ENCODE measurements around the gene RANBP9.

The RANBP9 gene

DNA sequence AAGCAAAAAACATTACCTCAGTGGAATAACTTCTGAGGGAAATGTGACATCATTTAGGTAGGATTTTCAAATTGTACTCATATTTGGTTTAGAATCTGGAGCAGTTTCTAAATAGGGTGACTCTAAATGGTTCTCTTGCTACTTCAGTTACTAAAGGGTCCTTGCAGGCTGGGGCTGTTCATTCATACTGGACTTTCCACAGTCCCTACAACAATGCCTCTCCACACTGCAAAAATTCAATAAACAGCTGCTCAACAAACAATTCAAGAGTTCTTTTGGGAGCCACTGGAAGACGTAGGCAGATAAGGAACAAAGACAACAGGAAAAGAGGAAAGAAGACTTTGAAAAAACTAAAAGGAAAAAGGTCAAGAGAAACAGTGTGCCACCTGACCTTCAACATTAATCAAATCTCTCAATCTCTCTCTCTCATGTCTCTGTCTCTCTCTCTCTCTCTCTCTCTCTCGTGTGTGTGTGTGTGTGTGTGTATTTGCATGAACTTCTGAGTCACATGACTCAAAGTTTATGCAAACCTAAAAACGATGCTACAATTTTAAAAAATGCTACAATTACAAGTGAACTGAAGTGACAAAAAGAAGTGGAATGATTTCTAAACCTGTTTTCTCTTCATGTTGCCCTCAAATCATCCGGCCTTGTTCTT lies 82.0 kb downstream of the RANBP9 start:
- H3K4me1 Mint-ChIP-seq: no peaks in the 10 kb centered on the region
- no peaks in the 10 kb centered on the region for H3K27me3 Mint-ChIP-seq (ENCODE audit: low read depth)
- no peak overlapping the region for H3K4me3 Mint-ChIP-seq
- no peak overlapping the region for H3K27ac Mint-ChIP-seq
- TF ChIP-seq, protein P1, sequence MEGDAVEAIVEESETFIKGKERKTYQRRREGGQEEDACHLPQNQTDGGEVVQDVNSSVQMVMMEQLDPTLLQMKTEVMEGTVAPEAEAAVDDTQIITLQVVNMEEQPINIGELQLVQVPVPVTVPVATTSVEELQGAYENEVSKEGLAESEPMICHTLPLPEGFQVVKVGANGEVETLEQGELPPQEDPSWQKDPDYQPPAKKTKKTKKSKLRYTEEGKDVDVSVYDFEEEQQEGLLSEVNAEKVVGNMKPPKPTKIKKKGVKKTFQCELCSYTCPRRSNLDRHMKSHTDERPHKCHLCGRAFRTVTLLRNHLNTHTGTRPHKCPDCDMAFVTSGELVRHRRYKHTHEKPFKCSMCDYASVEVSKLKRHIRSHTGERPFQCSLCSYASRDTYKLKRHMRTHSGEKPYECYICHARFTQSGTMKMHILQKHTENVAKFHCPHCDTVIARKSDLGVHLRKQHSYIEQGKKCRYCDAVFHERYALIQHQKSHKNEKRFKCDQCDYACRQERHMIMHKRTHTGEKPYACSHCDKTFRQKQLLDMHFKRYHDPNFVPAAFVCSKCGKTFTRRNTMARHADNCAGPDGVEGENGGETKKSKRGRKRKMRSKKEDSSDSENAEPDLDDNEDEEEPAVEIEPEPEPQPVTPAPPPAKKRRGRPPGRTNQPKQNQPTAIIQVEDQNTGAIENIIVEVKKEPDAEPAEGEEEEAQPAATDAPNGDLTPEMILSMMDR (IDR thresholded peaks at IDR 0.05; ENCODE audit: unreplicated experiment in 3 of 3): no peak
- peaks cover 60% of the 10 kb centered on the region for H3K36me3 Mint-ChIP-seq (ENCODE audit: low read depth)
- H3K9me3 Mint-ChIP-seq: no peaks in the 10 kb centered on the region

DNA sequence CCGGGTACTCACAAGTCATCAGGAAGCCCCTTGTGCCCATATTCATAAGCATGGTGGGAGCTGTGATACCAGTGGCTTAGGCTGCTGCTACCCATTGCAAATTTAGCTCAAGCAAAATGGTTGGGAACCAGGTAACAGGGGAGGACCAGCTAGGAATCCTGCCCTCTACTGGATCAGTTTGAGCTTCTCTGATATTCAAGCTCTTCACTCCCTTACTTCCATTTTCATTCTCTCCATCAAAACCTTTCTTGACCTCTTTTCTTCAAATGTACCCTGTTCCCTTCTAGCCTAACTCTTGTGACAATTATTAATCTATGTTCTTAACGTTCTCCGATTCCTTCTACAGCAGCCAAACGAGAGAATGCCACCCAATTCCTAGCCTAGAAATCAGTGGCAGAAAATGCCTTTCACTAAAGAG lies 86.8 kb downstream of the RANBP9 start:
- Mint-ChIP-seq H3K4me3 (no peak overlapping the region), H3K36me3 (ENCODE audit: low read depth) (peaks cover 62% of the 10 kb centered on the region), H3K27ac (peak overlapping the region in 1 of 3 experiments; percentile 13), H3K9me3 (no peaks in the 10 kb centered on the region), H3K4me1 (no peaks in the 10 kb centered on the region), H3K27me3 (ENCODE audit: low read depth) (no peaks in the 10 kb centered on the region)
- TF ChIP-seq, protein P1 (IDR thresholded peaks at IDR 0.05; ENCODE audit: unreplicated experiment in 3 of 3): peak; percentile 27 to 42 (median 28)

DNA sequence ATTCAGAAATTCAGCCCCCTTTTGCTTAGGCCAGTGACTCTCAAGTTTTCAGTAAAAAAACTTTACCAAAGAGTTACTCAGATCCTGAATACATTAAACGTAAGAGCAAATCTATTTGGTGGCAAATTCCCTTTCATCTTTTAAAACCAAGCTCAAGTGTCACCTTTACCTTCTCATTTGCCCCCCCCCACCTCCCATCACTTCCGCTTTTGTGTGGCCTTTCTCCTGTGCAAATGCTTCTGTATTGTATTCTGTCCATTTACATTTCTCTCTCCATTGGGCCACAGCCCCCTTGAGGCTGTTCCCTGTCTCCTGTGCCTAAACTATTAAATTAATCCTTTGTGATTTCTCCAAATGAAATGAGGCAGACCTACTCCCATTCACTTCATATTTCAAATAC lies 94.6 kb downstream of the RANBP9 start:
- Mint-ChIP-seq H3K27ac (peak overlapping the region; percentile 22 to 97 (median 82)), H3K36me3 (ENCODE audit: low read depth) (peaks cover 46% of the 10 kb centered on the region), H3K4me1 (peaks cover 41% of the 10 kb centered on the region), H3K9me3 (no peaks in the 10 kb centered on the region), H3K4me3 (peak overlapping the region; percentile 93 to 99 (median 99)), H3K27me3 (ENCODE audit: low read depth) (no peaks in the 10 kb centered on the region)
- TF ChIP-seq, protein P1 (IDR thresholded peaks at IDR 0.05; ENCODE audit: unreplicated experiment in 3 of 3): no peak

DNA sequence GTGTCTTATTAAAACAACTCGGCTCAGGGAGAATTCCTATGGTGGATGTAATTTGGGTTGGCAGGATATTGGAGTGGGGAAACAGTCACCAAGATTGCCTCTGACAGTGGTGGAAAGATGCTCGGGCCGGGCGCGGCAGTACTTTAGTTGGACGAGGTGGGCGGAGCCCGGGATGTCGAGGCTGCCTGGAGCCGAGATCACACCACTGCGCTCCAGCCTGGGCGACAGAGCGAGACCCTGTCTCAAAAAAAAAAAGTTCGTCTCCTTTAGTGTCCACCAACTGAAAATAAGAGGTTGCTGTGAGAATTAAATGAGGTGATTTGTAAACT lies 95.9 kb downstream of the RANBP9 start:
- Mint-ChIP-seq H3K27me3 (ENCODE audit: low read depth) (no peaks in the 10 kb centered on the region), H3K4me3 (peak overlapping the region; percentile 93 to 99 (median 99)), H3K9me3 (no peaks in the 10 kb centered on the region), H3K27ac (peak overlapping the region; percentile 82 to 97 (median 88)), H3K4me1 (peaks cover 41% of the 10 kb centered on the region), H3K36me3 (ENCODE audit: low read depth) (peaks cover 44% of the 10 kb centered on the region)
- TF ChIP-seq, protein P1 (IDR thresholded peaks at IDR 0.05; ENCODE audit: unreplicated experiment in 3 of 3): no peak

DNA sequence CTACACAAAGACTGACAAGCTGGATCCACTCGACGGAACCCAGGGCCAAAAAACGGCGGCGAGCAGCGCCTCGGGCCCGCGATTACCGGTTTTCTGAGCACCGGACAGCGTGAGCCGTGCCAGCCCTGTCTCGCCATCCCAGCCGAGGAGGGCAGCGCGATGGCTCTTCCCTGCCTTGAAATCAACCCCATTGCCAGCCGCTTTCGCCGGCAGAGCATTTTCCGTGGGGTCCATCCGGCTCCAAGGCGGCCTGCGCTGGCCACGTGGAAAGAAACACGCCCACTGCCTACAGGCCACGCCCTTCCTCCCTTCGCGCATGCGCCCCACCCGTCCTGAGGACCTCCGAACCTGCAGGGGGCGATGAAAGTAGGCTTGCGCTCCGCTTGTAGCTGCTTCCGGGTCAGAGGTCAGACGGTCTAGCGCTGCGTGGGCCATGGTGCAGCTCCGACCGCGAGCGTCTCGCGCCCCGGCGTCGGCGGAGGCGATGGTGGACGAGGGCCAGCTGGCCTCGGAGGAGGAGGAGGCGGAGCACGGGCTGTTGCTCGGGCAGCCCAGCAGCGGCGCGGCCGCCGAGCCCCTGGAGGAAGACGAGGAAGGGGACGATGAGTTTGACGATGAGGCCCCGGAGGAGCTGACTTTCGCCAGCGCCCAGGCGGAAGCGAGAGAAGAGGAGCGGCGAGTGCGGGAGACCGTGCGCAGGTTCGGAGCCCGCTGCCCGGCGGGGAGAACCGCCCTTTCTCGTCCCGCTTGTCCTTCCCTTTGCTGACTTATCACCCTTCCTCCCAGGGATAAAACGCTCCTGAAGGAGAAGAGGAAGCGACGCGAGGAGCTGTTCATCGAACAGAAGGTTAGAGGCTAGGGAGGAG lies 96.5 kb downstream of the RANBP9 start, which contains the start of gene NOL7:
Gene NOL7 (plus strand): TSS at position 410 of the 866 bp plus-strand sequence. CDS start 24 bp downstream, at position 434.
- peaks cover 45% of the 10 kb centered on the region for H3K36me3 Mint-ChIP-seq (ENCODE audit: low read depth)
- H3K27ac Mint-ChIP-seq: peak within 1 kb of the TSS; percentile 82 to 97 (median 88)
- peaks cover 41% of the 10 kb centered on the region for H3K4me1 Mint-ChIP-seq
- H3K4me3 Mint-ChIP-seq: peak within 1 kb of the TSS; percentile 93 to 99 (median 99)
- H3K27me3 Mint-ChIP-seq (ENCODE audit: low read depth): no peaks in the 10 kb centered on the region
- H3K9me3 Mint-ChIP-seq: no peaks in the 10 kb centered on the region
- TF ChIP-seq, protein P1 (IDR thresholded peaks at IDR 0.05; ENCODE audit: unreplicated experiment in 3 of 3): peak; percentile 79 to 92 (median 82)
